Gastrocnemius medialis (tissue), 4 donors: ENCODE measurements around the gene SLC38A9. TPM values are rescaled to one million over a fixed set of nuclear protein-coding genes. Genes with fewer than 3 reads are reported as not detected.

ENCODE experiments used
- ATAC-seq, 2 donors: fragments of 150-250 bp; one replicate each; pipeline ENCODE4 v1.9.1; 2016
- DNase-seq, 2 donors: peaks; one replicate each; pipeline ENCODE4 v3.0.0-alpha.2; 2019
- H3K27ac ChIP-seq, 4 donors: fragments of 200-600 bp; sonication (generic); 1 replicate in 1 of 4; 2 replicates in 3 of 4; pipeline ENCODE4 v1.5.1; 2016 to 2018; ENCODE audit warnings: mild to moderate bottlenecking in 2 of 4, moderate library complexity in 1 of 4
- H3K27me3 ChIP-seq, 3 donors: fragments of 200-600 bp; sonication (generic) in 2 of 3; 1 replicate in 1 of 3; 2 replicates in 2 of 3; pipeline versions ENCODE4 v1.5.1 to v1.6.0; 2016 to 2019; ENCODE audit warnings: mild to moderate bottlenecking in 1 of 3, moderate library complexity in 1 of 3
- H3K36me3 ChIP-seq, 2 donors: fragments of 200-600 bp; sonication (generic) in 1 of 2; one replicate each; pipeline ENCODE4 v1.5.1; 2017 to 2018
- H3K4me1 ChIP-seq, 2 donors: fragments of 200-600 bp; sonication (generic) in 1 of 2; one replicate each; pipeline ENCODE4 v1.5.1; 2016 to 2017; ENCODE audit warnings: mild to moderate bottlenecking in 2 of 2
- H3K4me3 ChIP-seq, 4 donors: fragments of 200-600 bp; sonication (generic) in 3 of 4; 1 replicate in 1 of 4; 2 replicates in 3 of 4; pipeline ENCODE4 v1.5.1; 2016 to 2019; ENCODE audit warnings: mild to moderate bottlenecking in 2 of 4
- H3K9me3 ChIP-seq, 3 donors: fragments of 200-600 bp; sonication (generic) in 2 of 3; 1 replicate in 1 of 3; 2 replicates in 2 of 3; pipeline ENCODE4 v1.5.1; 2016 to 2019
- POLR2A ChIP-seq, 2 donors: fragments of 450-650 bp; IDR thresholded peaks; one replicate each; pipeline ENCODE4 v1.6.1; 2017; ENCODE audit warnings: antibody characterized with exemption in 2 of 2, mild to moderate bottlenecking in 2 of 2, moderate library complexity in 2 of 2
- in situ Hi-C, 4 donors: fragments of 200-750 bp; cut with MboI; loops; one replicate each; pipeline versions ENCODE4 v1.15.0 to v1.8.0; 2017; ENCODE audit warnings: low sequenced_read_pairs in 4 of 4
- intact Hi-C: fragments of 100-400 bp; cut with DNase I; formaldehyde crosslinking; loops from one replicate; pipeline ENCODE4 v1.15.1; 2023; ENCODE audit warnings: low total_unique reads
- total RNA-seq, 4 donors: library from RNA; depleted of rRNA; stranded (reverse); fragments of >200 nt; gene quantifications; one replicate each; pipeline versions ENCODE4 v1.1.0 to v1.2.3, GENCODE V29; 2016
- TF ChIP-seq, protein P1 (sequence below), 5 experiments: fragments of 450-650 bp in 3 of 5; fragments of 200-600 bp in 2 of 5; sonication (generic) in 2 of 5; IDR thresholded peaks in 4 of 5; conservative IDR thresholded peaks in 1 of 5; 1 replicate in 4 of 5; 2 replicates in 1 of 5; pipeline ENCODE4 v1.5.1; 2016 to 2019; ENCODE audit warnings: antibody characterized with exemption in 5 of 5, mild to moderate bottlenecking in 3 of 5, moderate library complexity in 3 of 5

SLC38A9 gene
- total RNA-seq, 4 donors from 2014 or later = 5.4 to 11.9 (median 10.2) TPM

DNA sequence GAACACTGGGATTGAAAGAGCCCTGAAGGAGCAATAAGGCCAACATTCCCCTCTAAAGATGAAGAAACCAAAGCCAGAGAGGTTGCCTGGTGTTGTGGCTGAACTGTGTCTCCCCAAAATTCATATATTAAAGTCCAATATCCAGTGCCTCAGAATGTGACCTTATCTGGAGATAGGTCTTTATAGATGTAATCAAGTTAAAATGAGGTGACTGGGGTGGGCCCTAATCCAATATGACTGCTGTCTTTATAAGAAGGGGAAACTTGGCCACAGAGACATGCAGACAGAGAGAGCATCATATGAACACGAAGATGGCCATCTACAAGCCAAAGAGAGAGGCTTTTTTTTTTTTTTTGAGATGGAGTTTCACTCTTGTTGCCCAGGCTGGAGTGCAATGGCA is 110.5 kb downstream of the SLC38A9 start:
- TF ChIP-seq POLR2A (IDR thresholded peaks at IDR 0.05) = no peak
- TF ChIP-seq, protein P1, sequence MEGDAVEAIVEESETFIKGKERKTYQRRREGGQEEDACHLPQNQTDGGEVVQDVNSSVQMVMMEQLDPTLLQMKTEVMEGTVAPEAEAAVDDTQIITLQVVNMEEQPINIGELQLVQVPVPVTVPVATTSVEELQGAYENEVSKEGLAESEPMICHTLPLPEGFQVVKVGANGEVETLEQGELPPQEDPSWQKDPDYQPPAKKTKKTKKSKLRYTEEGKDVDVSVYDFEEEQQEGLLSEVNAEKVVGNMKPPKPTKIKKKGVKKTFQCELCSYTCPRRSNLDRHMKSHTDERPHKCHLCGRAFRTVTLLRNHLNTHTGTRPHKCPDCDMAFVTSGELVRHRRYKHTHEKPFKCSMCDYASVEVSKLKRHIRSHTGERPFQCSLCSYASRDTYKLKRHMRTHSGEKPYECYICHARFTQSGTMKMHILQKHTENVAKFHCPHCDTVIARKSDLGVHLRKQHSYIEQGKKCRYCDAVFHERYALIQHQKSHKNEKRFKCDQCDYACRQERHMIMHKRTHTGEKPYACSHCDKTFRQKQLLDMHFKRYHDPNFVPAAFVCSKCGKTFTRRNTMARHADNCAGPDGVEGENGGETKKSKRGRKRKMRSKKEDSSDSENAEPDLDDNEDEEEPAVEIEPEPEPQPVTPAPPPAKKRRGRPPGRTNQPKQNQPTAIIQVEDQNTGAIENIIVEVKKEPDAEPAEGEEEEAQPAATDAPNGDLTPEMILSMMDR (IDR thresholded peaks at IDR 0.05 in 4 of 5, conservative IDR thresholded peaks at IDR 0.05 in 1 of 5) = no peak
- ATAC-seq = peak in 1 of 2 donors; percentile 0
- Histone ChIP-seq H3K36me3 (no peaks in the 10 kb centered on the region), H3K27ac (peak overlapping the region; percentile 83 to 89 (median 84)), H3K27me3 (no peaks in the 10 kb centered on the region), H3K4me1 (peaks cover 42 to 69% of the 10 kb centered on the region in 2 donors), H3K9me3 (no peaks in the 10 kb centered on the region), H3K4me3 (peak overlapping the region in 3 of 4 donors; percentile 23 to 34 (median 32))
- intact Hi-C loops = loop anchor here (2.0 kb wide), 3 partner anchors 33 to 163 kb away; partner anchors contain the start of gene PLPP1
- DNase-seq = no peak
- in situ Hi-C loops = loop anchor here in 1 of 4 donors (10.0 kb wide), 1 partner anchor 167 kb away; no protein-coding TSS in a partner anchor

DNA sequence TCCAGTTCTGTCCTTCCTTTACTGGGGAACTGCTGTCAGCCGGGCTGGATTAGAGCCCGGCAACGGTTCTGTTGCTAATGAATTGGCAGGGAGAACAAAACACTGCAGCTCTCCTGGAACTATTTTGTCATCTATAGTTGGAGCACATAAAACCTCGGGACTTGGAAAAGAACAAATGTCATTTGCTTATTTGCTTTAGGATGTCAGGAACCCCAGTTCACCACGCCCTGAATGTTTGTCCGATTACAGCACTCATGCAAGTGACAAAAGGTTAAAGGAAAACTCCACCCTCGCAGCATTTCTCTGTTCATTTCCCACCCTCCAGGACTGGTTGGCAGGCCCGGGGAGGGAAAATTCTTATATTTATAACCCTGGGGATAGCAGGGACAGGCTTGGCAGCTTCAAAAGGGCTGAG is 110.9 kb downstream of the SLC38A9 start:
- H3K4me3 ChIP-seq = peak overlapping the region in 3 of 4 donors; percentile 23 to 34 (median 32)
- in situ Hi-C loops = loop anchor here in 1 of 4 donors (10.0 kb wide), 1 partner anchor 166 kb away; no protein-coding TSS in a partner anchor
- H3K36me3 ChIP-seq = no peaks in the 10 kb centered on the region
- ATAC-seq (peak; percentile 84 to 87), DNase-seq (peak; percentile 75 to 82)
- H3K27ac ChIP-seq = peak overlapping the region; percentile 83 to 89 (median 84)
- H3K27me3 ChIP-seq = no peaks in the 10 kb centered on the region
- intact Hi-C loops = loop anchor here (2.0 kb wide), 2 partner anchors 34 to 162 kb away; no protein-coding TSS in a partner anchor
- TF ChIP-seq, protein P1 (IDR thresholded peaks at IDR 0.05 in 4 of 5, conservative IDR thresholded peaks at IDR 0.05 in 1 of 5) = no peak
- TF ChIP-seq POLR2A (IDR thresholded peaks at IDR 0.05) = peak; percentile 14 to 23
- no peaks in the 10 kb centered on the region for H3K9me3 ChIP-seq
- peaks cover 42 to 69% of the 10 kb centered on the region in 2 donors for H3K4me1 ChIP-seq

DNA sequence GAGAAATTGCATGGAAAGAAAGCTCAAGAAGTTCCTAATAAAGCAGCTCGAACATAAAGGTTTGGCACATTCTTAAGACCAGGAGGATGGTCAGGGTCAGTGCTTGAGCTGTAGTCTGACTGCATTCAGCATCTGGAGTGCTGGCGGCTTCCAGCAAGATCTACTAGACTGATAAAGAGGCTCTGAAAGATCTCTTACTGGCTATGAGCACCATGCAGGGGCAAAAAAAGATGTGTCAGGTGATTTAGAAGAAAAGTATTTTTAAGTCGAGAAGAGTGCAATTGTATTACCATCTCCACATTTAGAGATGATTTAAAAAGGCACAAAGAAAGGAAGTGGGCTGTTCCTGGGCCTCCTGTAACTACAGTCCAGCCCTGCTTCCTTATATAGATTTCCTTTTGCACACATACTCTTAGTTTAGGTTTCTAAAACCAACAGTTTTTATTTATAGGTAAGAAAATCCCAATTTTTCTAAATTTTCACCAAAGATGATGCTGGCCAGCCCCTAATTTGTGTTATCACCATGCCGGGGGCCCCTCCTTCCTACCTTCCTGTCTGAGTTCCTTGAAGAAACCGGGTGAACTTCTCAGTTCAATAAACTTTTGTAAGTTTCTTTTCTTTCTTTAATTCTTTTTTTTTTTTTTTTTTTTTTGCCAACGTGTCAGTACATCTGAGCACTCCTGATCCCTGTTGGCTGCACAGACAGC is 111.5 kb downstream of the SLC38A9 start:
- intact Hi-C loops (loop anchor here (2.0 kb wide), 2 partner anchors 34 to 162 kb away; no protein-coding TSS in a partner anchor), in situ Hi-C loops (loop anchor here in 1 of 4 donors (10.0 kb wide), 1 partner anchor 166 kb away; no protein-coding TSS in a partner anchor)
- Histone ChIP-seq H3K27ac (peak overlapping the region; percentile 83 to 89 (median 84)), H3K9me3 (no peaks in the 10 kb centered on the region), H3K4me3 (peak overlapping the region; percentile 4 to 34 (median 28)), H3K27me3 (no peaks in the 10 kb centered on the region), H3K4me1 (peaks cover 42 to 69% of the 10 kb centered on the region in 2 donors), H3K36me3 (no peaks in the 10 kb centered on the region)
- ATAC-seq (peak in 1 of 2 donors; percentile 15), DNase-seq (no peak)
- TF ChIP-seq, protein P1 (IDR thresholded peaks at IDR 0.05 in 4 of 5, conservative IDR thresholded peaks at IDR 0.05 in 1 of 5) = no peak
- TF ChIP-seq POLR2A (IDR thresholded peaks at IDR 0.05) = no peak

DNA sequence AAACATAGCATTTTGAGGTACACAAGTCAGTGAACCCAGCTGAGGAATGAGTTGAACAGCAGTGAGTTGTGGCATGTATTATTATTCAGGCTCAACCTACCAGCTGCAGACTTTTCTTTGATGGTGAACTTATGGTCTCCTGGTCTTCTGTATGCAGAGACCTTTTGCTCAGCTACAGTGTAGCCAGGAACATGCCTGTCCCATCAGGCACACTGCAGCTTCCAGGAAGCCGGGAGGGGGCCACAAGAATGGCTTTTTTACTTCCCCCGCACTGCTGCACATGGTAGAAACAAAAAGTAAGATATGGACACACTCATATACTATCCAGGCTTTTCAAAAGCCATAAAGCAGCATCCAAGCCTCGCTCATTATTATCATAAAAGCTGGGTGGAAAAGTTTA is 112.0 kb downstream of the SLC38A9 start:
- intact Hi-C loops = loop anchor here (2.0 kb wide), 2 partner anchors 35 to 161 kb away; no protein-coding TSS in a partner anchor
- TF ChIP-seq, protein P1 (IDR thresholded peaks at IDR 0.05 in 4 of 5, conservative IDR thresholded peaks at IDR 0.05 in 1 of 5) = no peak
- no peak for TF ChIP-seq POLR2A (IDR thresholded peaks at IDR 0.05)
- peaks cover 42 to 69% of the 10 kb centered on the region in 2 donors for H3K4me1 ChIP-seq
- H3K36me3 ChIP-seq = no peaks in the 10 kb centered on the region
- no peaks in the 10 kb centered on the region for H3K27me3 ChIP-seq
- no peak for ATAC-seq
- peak overlapping the region; percentile 83 to 89 (median 84) for H3K27ac ChIP-seq
- DNase-seq = no peak
- peak overlapping the region in 3 of 4 donors; percentile 4 to 34 (median 32) for H3K4me3 ChIP-seq
- in situ Hi-C loops = loop anchor here in 1 of 4 donors (10.0 kb wide), 1 partner anchor 165 kb away; no protein-coding TSS in a partner anchor
- H3K9me3 ChIP-seq = no peaks in the 10 kb centered on the region
